A549 (cell line): ENCODE measurements around the gene NPW. TPM values are rescaled to one million over a fixed set of nuclear protein-coding genes. Genes with fewer than 3 reads are reported as not detected.
A peak's percentile ranks its signal among the peaks of the same experiment; 100 is the strongest.

ENCODE experiments used
- ATAC-seq, 2 experiments: fragments of 200-7000 bp in 1 of 2; fragments of >200 bp in 1 of 2; cut with Nextera tagmentation in 1 of 2; cut with Tn5 transposase in 1 of 2; 3 replicates each; pipeline versions ENCODE4 v1.8.0 to v1.9.1; 2018 to 2020; ENCODE audit warnings: mild to moderate bottlenecking in 1 of 2, moderate library complexity in 1 of 2
- CTCF ChIA-PET: fragments of 300-600 bp; sonication (Branson Sonifier 250); formaldehyde crosslinking; extraction: SDS; loops from one replicate; lab custom pipeline; 2021; ENCODE audit warnings: antibody characterized with exemption, inconsistent platforms; lab: Yijun Ruan, JAX
- POLR2A ChIA-PET: fragments of 350-600 bp; formaldehyde crosslinking; extraction: SDS; loops from one replicate; lab custom pipeline; 2021; ENCODE audit warnings: antibody characterized with exemption, inconsistent platforms; lab: Yijun Ruan, JAX
- DNase-seq, 2 experiments: peaks; one replicate each; pipeline versions ENCODE4 v3.0.0 to v3.0.0-alpha.2; 2011 to 2016; ENCODE audit warnings: low read depth in 1 of 2, low spot score in 1 of 2
- FAIRE-seq: peaks from 2 replicates; lab custom pipeline; 2011; peaks lifted over from hg19 to GRCh38; lab: Jason Lieb, UNC
- H3K27ac ChIP-seq, 2 experiments: fragments of >200 bp; sonication (Bioruptor Twin); formaldehyde crosslinking; 3 replicates each; pipeline ENCODE4 v1.5.1; 2016 to 2017
- H3K4me1 ChIP-seq: fragments of >200 bp; sonication (Bioruptor Twin); formaldehyde crosslinking; 3 replicates; pipeline ENCODE4 v1.6.1; 2016
- H3K4me2 ChIP-seq: fragments of >200 bp; sonication (Bioruptor Twin); formaldehyde crosslinking; 3 replicates; pipeline ENCODE4 v1.6.1; 2016
- H3K4me3 ChIP-seq: fragments of >200 bp; sonication (Bioruptor Twin); formaldehyde crosslinking; 3 replicates; pipeline ENCODE4 v1.5.1; 2016
- H3K9me3 ChIP-seq: fragments of >200 bp; sonication (Bioruptor Twin); formaldehyde crosslinking; 3 replicates; pipeline ENCODE4 v1.6.1; 2016
- BHLHE40 ChIP-seq: IDR thresholded peaks from 2 replicates; pipeline ENCODE4 v1.6.1; 2012; ENCODE audit warnings: low read depth, low read length, inconsistent platforms
- CHD4 ChIP-seq: fragments of 200-600 bp; sonication (generic); IDR thresholded peaks from 2 replicates; pipeline ENCODE4 v1.6.1; 2016; ENCODE audit warnings: antibody characterized with exemption, mild to moderate bottlenecking, borderline replicate concordance
- ESRRA ChIP-seq: fragments of 150-350 bp; IDR thresholded peaks from 2 replicates; pipeline ENCODE4 v1.6.1; 2014; ENCODE audit warnings: mild to moderate bottlenecking, low read length, borderline replicate concordance
- FOSL2 ChIP-seq, 2 experiments: fragments of 450-650 bp in 1 of 2; fragments of >200 bp in 1 of 2; sonication (Bioruptor Twin) in 1 of 2; formaldehyde crosslinking; IDR thresholded peaks; 2 replicates each; pipeline versions ENCODE4 v1.5.0 to v1.6.1; 2016 to 2020; ENCODE audit warnings: mild to moderate bottlenecking in 1 of 2, moderate library complexity in 1 of 2
- FOXS1 ChIP-seq: fragments of 250-450 bp; sonication (Bioruptor Pico); IDR thresholded peaks from 2 replicates; pipeline ENCODE4 v1.5.0; 2020; ENCODE audit warnings: mild to moderate bottlenecking, moderate library complexity
- HEYL ChIP-seq: fragments of 250-450 bp; sonication (Bioruptor Pico); IDR thresholded peaks from 2 replicates; pipeline ENCODE4 v1.8.0; 2021; ENCODE audit warnings: mild to moderate bottlenecking, moderate library complexity
- HOXA7 ChIP-seq: fragments of 250-450 bp; sonication (Bioruptor Pico); IDR thresholded peaks from 2 replicates; pipeline ENCODE4 v1.5.0; 2020; ENCODE audit warnings: mild to moderate bottlenecking, moderate library complexity
- HOXB5 ChIP-seq: fragments of 250-450 bp; sonication (Bioruptor Pico); IDR thresholded peaks from 2 replicates; pipeline ENCODE4 v1.5.0; 2020; ENCODE audit warnings: mild to moderate bottlenecking, moderate library complexity
- JUN ChIP-seq, 2 experiments: fragments of >200 bp; sonication (Bioruptor Twin); formaldehyde crosslinking; IDR thresholded peaks; 2 replicates in 1 of 2; 3 replicates in 1 of 2; pipeline ENCODE4 v1.6.1; 2016 to 2017
- JUNB ChIP-seq: fragments of >200 bp; sonication (Bioruptor Twin); formaldehyde crosslinking; IDR thresholded peaks from 2 replicates; pipeline ENCODE4 v1.6.1; 2016
- KDM1A ChIP-seq: fragments of 200-600 bp; sonication (generic); IDR thresholded peaks from 2 replicates; pipeline ENCODE4 v1.6.1; 2016; ENCODE audit warnings: low read depth, mild to moderate bottlenecking
- KDM5A ChIP-seq: fragments of 200-600 bp; sonication (generic); IDR thresholded peaks from 2 replicates; pipeline ENCODE4 v1.6.1; 2016; ENCODE audit warnings: antibody characterized with exemption, mild to moderate bottlenecking
- MAFK ChIP-seq: fragments of 450-650 bp; IDR thresholded peaks from 2 replicates; pipeline ENCODE4 v1.6.1; 2014; ENCODE audit not compliant: partially characterized antibody
- MYC ChIP-seq: IDR thresholded peaks from 2 replicates; pipeline ENCODE4 v1.6.1; 2012; ENCODE audit warnings: mild to moderate bottlenecking, inconsistent platforms, low read length, improper control_type of control experiment, borderline replicate concordance
- NPAS2 ChIP-seq: fragments of 250-450 bp; sonication (Bioruptor Pico); IDR thresholded peaks from 2 replicates; pipeline ENCODE4 v1.8.0; 2022; ENCODE audit warnings: mild to moderate bottlenecking, moderate library complexity, borderline replicate concordance
- NR3C1 ChIP-seq: fragments of >200 bp; sonication (Bioruptor Twin); formaldehyde crosslinking; IDR thresholded peaks from 3 replicates; pipeline ENCODE4 v1.6.1; 2017
- POLR2AphosphoS2 ChIP-seq: conservative IDR thresholded peaks from 2 replicates; pipeline ENCODE4 v1.6.1; 2012; ENCODE audit warnings: low read length, improper control_type of control experiment, inconsistent platforms
- RARB ChIP-seq: fragments of 250-450 bp; sonication (Bioruptor Pico); IDR thresholded peaks from 2 replicates; pipeline ENCODE4 v1.8.0; 2021; ENCODE audit warnings: mild to moderate bottlenecking, moderate library complexity
- SMC3 ChIP-seq: fragments of >200 bp; sonication (Bioruptor Twin); formaldehyde crosslinking; IDR thresholded peaks from 3 replicates; pipeline ENCODE4 v1.6.1; 2018; ENCODE audit warnings: inconsistent platforms
- TP53 ChIP-seq: fragments of 250-450 bp; sonication (Bioruptor Pico); IDR thresholded peaks from 2 replicates; pipeline ENCODE4 v1.5.0; 2021; ENCODE audit warnings: mild to moderate bottlenecking, moderate library complexity
- USF2 ChIP-seq: fragments of 450-650 bp; IDR thresholded peaks from 2 replicates; pipeline ENCODE4 v1.6.1; 2014; ENCODE audit warnings: antibody characterized with exemption
- ZFP36 ChIP-seq: fragments of 450-650 bp; IDR thresholded peaks from 2 replicates; pipeline ENCODE4 v1.6.1; 2014; ENCODE audit warnings: borderline replicate concordance; ENCODE audit not compliant: partially characterized antibody
- WGBS: methylation state at CpG from one replicate; pipeline ENCODE4 v1.1.6; 2017; ENCODE audit errors: missing lambda C conversion rate; 5-methylcytosine and 5-hydroxymethylcytosine counted together
- polyA plus RNA-seq, 4 experiments: library from polyadenylated mRNA; depleted of rRNA in 3 of 4; stranded (reverse); fragments of >200 nt; fragmentation: RNase III in 1 of 4; extraction: RNeasy Plus Mini Kit Qiagen cat#74134 plus additional on column Dnase treatment in 1 of 4; gene quantifications; 2 replicates in 3 of 4; 3 replicates in 1 of 4; pipeline ENCODE4 v1.2.3, GENCODE V29; 2011 to 2017
- TF ChIP-seq, protein P1 (sequence below): fragments of >200 bp; sonication (Bioruptor Twin); formaldehyde crosslinking; IDR thresholded peaks from 3 replicates; pipeline ENCODE4 v1.6.1; 2016
- TF ChIP-seq, protein P2 (sequence below): fragments of >200 bp; sonication (Bioruptor Twin); formaldehyde crosslinking; IDR thresholded peaks from 3 replicates; pipeline ENCODE4 v1.5.1; 2016

The NPW gene
- polyA plus RNA-seq, 2 of the 4 experiments (the other 2 are of a cell fraction): 0.26 to 1.0 TPM

DNA sequence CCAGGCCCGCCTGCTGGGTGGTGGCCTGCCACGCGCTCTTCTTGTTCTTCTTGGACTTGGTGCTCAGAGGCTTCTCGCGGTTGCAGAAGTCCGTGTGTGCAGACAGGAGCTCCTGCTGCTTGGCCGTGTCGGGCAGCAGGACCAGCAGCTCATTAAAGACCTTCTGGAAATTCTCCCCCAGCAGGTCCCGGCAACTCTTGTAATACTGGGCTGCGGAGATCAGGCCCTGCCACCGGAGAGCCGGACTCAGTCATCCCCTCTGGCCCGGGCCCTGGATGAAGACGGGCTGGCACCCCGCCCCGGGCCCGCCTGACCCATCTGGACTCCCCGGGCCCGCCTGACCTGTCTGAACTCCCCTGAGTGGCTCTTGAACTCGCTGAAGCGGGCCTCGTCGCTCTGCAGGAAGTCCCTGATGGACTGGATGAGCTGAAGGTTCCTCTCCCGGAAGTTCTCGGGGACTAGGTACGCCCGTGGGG lies 21.2 kb upstream of the NPW start:
- POLR2A ChIA-PET: interaction anchor here (0.5 to 0.6 kb wide), 2 partner anchors 58 to 143 kb away, joined by 3 read pairs; no protein-coding TSS in a partner anchor
- CTCF ChIA-PET: interaction anchor here (1.0 to 19.7 kb wide), 3 partner anchors 6 to 142 kb away, joined by 4 to 196 read pairs (median 80); partner anchors contain the start of gene ZNF598
- H3K9me3 ChIP-seq: no peaks in the 10 kb centered on the region
- no peak for FAIRE-seq
- 98% methylated on average over 9 of the region's 27 CpGs for WGBS
- H3K4me3 ChIP-seq: no peak overlapping the region
- DNase-seq: no peak
- H3K27ac ChIP-seq: peak overlapping the region; percentile 41 to 79; a peak in 4 of 6 replicates
- peak overlapping the region; percentile 39; the same call in 1 of the 3 replicates for H3K4me2 ChIP-seq
- H3K4me1 ChIP-seq: peaks cover 45% of the 10 kb centered on the region
- TF ChIP-seq MYC (no peak), CHD4 (no peak), SMC3 (no peak), HEYL (CRISPR knock-in tag) (no peak), FOSL2 (IDR thresholded peaks at IDR 0.05) (no peak), FOSL2 (CRISPR knock-in tag; IDR thresholded peaks at IDR 0.05) (no peak), KDM5A (no peak), FOXS1 (no peak)
- no peak for ATAC-seq

DNA sequence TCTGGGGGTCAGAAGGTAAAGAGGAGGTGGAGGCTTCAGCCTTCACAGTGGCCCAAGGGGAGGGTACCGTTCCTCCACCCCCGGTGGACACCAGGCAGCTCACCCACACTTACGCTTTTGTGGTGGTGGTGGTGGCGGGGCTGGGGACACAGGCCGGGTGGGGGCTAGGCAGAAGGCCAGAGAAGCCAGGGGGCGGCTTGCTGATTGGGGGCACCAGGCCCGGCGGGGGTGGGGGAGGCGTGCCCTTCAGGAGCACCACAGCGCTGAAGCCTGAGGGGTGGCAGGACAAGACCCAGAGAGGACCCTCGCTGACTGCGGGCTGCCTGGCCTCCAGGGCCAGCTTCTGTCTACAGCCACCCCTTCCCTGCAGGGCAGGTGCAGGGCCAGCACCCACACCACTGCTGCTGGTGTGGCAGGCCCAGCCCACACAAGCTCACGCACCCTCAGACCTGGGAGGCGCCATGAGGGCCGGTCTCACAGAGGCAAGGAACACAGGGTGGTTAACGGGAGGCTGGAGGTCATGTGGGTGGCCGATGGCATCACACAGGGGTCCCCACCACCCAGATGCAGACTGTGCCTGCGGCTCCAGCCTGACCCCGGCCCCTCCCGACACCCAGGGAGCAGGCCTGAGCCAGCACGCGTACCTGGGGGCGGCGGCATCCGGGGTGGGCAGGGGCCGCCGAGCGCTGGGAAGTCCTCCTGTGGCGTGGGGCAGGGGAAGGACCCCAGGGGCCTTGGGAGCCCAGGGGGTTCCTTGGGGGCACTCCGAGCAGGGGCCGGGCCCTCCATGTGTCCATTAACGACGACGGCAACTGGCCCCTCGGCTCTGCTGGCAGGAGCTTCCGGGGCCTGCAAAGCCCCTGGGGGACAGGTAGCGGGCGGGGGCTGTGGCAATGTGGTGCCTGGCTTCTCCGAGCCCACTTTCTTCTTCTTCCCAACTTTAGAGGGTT lies 20.5 kb upstream of the NPW start:
- 99% methylated on average over 18 of the region's 39 CpGs for WGBS
- Histone ChIP-seq H3K4me1 (peaks cover 44% of the 10 kb centered on the region), H3K4me2 (no peak overlapping the region), H3K9me3 (no peaks in the 10 kb centered on the region), H3K4me3 (no peak overlapping the region), H3K27ac (peak overlapping the region in 1 of 2 experiments; percentile 79; a peak in 2 of 6 replicates)
- ChIA-PET POLR2A (interaction anchor here (0.6 kb wide), 1 partner anchor 142 kb away, joined by 3 read pairs; no protein-coding TSS in a partner anchor), CTCF (interaction anchor here (1.0 to 11.3 kb wide), 3 partner anchors 10 to 141 kb away, joined by 4 to 196 read pairs (median 80); partner anchors contain the start of genes GFER, NOXO1 and SYNGR3)
- ATAC-seq (no peak), FAIRE-seq (no peak), DNase-seq (no peak)
- no peak for TF ChIP-seq TP53 (CRISPR knock-in tag)
- no peak for TF ChIP-seq RARB (CRISPR knock-in tag)
- TF ChIP-seq JUNB: no peak
- no peak for TF ChIP-seq USF2
- TF ChIP-seq HOXA7 (CRISPR knock-in tag): no peak
- TF ChIP-seq, protein P1, sequence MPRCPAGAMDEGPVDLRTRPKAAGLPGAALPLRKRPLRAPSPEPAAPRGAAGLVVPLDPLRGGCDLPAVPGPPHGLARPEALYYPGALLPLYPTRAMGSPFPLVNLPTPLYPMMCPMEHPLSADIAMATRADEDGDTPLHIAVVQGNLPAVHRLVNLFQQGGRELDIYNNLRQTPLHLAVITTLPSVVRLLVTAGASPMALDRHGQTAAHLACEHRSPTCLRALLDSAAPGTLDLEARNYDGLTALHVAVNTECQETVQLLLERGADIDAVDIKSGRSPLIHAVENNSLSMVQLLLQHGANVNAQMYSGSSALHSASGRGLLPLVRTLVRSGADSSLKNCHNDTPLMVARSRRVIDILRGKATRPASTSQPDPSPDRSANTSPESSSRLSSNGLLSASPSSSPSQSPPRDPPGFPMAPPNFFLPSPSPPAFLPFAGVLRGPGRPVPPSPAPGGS: no peak
- no peak for TF ChIP-seq SMC3
- TF ChIP-seq, protein P2, sequence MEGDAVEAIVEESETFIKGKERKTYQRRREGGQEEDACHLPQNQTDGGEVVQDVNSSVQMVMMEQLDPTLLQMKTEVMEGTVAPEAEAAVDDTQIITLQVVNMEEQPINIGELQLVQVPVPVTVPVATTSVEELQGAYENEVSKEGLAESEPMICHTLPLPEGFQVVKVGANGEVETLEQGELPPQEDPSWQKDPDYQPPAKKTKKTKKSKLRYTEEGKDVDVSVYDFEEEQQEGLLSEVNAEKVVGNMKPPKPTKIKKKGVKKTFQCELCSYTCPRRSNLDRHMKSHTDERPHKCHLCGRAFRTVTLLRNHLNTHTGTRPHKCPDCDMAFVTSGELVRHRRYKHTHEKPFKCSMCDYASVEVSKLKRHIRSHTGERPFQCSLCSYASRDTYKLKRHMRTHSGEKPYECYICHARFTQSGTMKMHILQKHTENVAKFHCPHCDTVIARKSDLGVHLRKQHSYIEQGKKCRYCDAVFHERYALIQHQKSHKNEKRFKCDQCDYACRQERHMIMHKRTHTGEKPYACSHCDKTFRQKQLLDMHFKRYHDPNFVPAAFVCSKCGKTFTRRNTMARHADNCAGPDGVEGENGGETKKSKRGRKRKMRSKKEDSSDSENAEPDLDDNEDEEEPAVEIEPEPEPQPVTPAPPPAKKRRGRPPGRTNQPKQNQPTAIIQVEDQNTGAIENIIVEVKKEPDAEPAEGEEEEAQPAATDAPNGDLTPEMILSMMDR: no peak
- TF ChIP-seq KDM1A: no peak
- TF ChIP-seq POLR2AphosphoS2: no peak
- no peak for TF ChIP-seq BHLHE40
- TF ChIP-seq HOXB5: no peak
- TF ChIP-seq NR3C1: no peak
- TF ChIP-seq ZFP36: no peak
- TF ChIP-seq JUN (IDR thresholded peaks at IDR 0.05): no peak
- no peak for TF ChIP-seq ESRRA
- no peak for TF ChIP-seq NPAS2 (CRISPR knock-in tag)
- TF ChIP-seq MAFK: no peak
